GM12874 (cell line): ENCODE measurements around the gene DSTN.

Experiments used
- TF ChIP-seq, protein P1 (sequence below): IDR thresholded peaks from 2 replicates; pipeline ENCODE4 v1.5.1; 2011; ENCODE audit warnings: low read depth, mild to moderate bottlenecking, control low read depth, low read length, moderate library complexity; ENCODE audit not compliant: insufficient read depth

DSTN gene

DNA sequence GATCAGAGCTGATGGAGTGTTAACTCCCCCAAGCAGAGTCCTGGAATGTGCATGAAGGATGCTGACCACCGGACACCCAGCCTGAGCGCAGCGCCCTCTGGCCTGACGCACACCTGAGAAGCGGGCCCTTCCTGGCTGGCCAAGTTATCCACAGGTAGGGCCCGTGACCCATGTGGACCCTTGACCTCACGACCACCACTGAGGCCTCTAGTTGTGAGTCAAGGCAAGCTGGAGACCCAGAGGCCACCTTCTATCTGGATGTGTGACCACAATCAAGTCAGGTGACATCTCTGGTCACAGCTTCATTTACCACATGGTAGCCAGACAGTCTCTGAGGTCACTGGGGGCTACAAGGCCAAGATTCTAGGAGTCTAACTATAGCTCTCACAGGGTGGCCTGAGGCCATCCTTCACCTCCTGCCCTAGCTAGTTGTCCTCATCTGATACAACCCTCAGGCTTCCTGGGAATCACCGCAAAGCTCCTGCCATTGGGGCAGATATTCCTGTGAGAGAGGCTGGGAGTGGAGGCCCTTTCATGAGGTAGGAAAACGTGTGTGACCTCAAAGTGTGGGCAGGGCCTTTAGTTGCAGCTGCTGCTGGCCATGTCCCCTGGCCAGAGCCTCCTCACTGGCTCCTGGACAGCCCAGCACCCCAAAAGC is 53.1 kb downstream of the DSTN start:
- TF ChIP-seq, protein P1, sequence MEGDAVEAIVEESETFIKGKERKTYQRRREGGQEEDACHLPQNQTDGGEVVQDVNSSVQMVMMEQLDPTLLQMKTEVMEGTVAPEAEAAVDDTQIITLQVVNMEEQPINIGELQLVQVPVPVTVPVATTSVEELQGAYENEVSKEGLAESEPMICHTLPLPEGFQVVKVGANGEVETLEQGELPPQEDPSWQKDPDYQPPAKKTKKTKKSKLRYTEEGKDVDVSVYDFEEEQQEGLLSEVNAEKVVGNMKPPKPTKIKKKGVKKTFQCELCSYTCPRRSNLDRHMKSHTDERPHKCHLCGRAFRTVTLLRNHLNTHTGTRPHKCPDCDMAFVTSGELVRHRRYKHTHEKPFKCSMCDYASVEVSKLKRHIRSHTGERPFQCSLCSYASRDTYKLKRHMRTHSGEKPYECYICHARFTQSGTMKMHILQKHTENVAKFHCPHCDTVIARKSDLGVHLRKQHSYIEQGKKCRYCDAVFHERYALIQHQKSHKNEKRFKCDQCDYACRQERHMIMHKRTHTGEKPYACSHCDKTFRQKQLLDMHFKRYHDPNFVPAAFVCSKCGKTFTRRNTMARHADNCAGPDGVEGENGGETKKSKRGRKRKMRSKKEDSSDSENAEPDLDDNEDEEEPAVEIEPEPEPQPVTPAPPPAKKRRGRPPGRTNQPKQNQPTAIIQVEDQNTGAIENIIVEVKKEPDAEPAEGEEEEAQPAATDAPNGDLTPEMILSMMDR, result no peak

DNA sequence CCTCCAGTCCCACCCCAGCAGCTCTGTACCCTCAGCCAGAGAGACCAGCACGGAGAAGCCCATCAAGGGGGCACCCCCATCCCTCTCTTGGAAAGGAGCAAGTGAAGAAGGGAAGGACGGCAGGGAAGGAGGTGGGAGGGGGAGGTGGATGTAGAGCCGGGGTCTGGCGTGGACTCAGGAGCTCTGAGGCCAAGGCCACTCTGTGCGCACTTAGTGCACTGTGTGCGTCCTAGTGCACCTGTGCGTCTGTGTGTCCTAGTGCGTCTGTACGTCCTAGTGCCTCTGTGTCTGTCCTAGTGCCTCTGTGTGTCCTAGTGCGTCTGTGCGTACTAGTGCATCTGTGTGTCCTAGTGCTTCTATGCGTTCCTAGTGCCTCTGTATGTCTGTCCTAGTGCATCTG is 54.2 kb downstream of the DSTN start:
- TF ChIP-seq, protein P1, result no peak

DNA sequence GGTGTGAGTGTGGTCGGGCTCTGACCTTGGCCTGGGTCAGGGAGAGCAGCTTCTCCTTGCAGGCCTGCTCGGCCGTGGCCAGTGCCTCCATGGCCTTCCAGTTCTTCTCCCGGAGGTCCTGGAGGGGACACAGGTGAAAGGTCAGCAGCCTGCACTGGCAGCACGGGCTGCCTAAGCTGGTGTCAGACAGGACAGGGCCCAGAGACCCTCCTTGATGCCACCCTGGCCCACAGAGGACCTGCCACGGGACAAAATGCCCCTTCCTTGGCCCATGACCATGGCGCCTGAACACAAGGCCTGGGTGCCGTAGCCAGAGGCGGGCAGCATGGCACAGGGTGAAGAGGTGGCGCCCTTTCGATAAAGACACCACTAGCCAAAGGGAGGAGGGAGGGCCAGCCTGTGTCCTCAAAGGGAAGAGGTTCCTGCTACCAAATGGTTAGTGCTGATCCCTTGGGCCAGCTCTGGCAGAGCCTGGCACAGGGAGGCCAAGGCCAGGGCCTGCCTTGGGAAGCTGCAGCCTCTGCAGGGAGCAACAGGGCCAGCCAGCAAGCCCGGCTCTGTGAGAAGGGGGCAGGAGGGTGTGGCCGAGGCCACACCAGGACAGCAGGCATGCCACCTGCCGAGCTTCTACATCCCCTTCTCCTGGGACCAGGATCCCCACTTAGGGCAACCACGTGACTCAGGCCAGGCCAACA is 54.8 kb downstream of the DSTN start:
- TF ChIP-seq, protein P1, result no peak

DNA sequence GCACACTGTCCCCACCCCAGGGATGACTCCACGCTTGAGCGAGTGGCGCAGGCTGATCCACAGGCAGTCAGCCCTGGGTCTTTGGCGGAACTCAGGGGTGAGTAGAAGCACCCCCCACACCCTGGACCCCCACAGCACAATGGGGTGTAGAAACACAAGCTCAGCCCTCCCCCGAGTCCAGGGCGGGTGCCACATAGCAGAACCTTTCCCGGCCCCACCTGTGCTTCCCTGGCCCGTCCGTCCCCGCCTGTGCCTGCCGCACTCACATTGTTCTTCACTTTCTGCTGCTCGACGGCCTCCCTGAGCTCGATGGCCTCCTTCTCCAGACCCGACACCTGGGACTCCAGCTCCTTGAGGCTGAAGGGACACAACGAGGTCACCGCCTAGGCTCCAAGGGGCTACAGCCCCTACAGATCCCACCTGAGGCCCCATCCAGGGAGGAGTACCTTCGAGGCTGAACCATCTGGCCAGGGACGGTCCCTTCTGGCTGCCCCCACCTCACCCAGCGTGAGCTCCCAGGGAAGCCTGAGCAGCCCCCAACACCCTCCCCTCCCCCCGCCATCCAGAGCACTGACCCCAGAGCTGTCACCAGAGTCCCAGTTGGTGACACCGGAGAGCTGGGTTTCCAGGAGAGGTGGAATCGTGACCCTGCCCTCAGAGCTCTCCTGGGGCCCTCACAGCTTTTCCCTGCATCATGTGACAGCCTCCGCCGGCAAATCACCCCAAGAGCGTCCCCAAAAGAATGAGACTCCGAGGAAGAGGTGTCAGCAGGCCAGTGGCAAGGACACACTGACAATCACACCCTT is 55.6 kb downstream of the DSTN start:
- TF ChIP-seq, protein P1, result no peak

DNA sequence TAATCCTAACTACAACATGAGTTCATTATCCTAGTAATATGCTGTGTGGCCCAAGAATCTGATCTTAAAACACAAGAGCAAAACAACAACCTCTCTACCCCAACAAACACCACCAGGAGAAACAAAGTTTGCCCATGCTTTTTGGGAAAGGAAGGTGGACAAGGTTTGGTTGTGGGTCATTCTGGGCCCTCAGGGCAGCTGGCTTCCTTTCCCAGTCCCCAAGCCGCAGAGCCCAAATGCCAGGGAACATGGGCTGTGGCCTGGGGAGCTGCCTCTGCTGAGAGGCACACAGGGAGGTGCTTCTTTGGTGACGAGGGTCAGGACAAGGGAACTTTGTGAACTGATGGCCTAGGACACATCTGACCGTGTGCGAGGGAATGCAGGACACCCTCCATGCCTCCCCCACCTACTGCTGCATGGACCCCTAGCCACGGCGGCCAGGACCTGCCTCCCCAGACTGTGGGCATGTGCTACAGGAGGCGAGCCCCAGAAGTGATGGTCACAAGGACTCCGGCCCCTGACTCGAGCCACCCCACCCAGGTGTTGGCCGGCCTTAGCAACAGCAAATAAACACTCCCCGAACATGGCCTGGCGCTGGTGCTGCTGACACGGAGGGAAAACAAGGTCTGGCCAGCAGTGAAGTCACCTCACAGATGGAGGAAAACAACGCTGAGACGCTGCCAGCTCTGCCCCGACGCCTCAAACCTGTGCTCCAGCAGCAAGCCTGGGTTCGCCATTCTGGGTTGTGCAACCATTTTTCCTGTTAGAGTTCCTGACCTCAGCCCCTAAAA is 56.5 kb downstream of the DSTN start:
- TF ChIP-seq, protein P1, result no peak

DNA sequence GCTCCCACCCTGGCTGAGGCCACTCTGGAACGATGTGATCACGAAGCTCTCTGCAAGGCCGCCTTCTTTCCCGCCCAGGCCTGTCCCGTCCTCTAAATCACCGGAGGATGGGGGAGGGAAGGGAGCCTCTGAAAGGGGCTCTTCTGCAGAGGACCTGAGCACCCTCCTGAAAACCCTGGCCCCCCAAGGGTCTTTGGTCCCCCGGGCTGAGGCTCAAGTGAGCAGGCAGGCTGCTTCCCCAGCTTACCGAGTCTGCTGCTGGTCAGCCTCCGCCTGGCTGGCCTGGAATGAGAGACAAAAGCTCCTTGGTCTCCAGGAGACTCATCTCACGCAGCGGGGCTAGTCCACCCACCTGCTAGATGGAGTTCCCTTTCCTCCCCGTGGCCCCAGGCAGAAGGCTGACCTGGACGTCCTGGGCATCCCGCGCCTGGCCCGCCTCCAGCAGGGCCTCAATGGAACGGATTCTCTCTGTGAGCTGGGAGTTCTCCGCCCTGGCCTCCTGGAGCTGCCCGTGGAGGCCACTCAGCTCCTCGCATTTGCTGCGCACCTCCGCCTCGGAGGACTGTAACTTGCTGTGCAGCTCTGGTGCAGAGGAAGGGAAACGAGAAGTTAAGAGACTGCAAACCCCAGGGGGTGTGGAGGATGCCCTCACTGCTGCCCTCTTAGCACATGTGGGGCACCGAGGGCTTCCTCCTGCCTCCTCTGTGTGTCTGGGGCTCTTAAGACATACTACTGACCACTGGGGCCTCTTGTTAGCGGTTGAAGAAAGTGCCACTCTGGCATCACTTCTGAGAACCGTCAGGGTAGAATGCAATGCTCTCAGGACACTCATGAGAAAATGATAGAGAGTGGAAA is 57.5 kb downstream of the DSTN start:
- TF ChIP-seq, protein P1, result no peak
